ENCODE measurements around the gene MTHFR. TPM values are rescaled to one million over a fixed set of nuclear protein-coding genes. Genes with fewer than 3 reads are reported as not detected.
"Not testable (repeated sequence)": the region's sequence is repeated elsewhere in the genome, so short reads cannot be mapped to it uniquely, and the experiment has no call there.

The MTHFR gene
- total RNA-seq, 1 donor from 2014 or later: 55.4 TPM

DNA sequence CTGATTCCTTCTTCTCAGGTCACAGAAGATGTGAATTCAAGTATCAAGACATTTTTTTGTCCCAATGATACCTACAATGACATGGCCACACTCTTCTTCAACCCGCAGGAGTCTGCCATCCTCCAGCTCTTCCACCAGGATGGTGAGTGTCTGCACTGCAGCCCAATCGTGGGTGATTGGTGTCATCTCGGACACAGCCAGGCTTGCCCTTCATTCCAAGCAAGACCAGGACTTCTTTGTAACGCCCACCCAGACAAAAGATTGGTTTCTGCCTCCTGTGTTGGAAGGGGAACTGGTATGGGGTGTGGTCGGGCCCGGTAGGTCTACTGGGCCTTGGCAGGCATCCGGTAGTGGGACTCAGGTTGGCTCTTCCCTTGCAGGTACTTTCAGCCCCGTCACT is 27.7 kb upstream of the MTHFR start:
- no peak for DNase-seq (ENCODE audit: low spot score)

DNA sequence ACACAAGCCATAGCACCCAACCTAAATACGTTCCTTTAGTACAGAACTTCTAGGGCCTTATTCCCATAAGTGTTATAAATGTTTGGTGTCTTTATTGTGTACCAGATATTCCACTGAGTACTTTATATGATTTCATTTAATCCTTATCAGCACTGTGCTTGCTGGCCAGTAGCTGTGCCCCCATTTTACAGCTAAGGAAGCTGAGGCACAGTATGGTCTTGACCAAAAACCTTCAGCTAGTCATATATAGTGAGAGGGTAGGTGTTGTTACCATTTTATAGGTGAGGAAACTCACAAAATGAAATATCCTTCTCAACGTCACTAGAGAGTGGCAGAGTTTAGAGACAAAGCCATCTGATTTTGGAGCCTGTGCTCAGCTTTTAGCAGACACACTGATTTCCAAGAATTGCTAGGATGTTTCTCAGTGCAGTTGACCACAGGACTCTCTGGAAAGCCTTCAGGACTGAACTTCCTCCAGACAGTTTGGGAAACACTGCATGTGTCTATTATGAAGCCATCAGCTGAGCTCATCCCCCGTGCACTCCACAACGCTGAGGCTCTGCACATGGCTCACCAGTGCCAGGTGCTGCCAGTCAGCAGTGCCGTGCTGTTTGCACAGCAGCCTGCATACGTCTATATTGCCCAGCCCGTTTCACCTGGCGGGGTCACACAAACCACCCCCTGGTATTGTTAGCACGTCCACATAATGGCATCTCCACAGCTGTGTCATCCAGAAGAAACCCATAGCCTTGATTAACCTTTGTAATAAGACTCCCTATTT is 26.4 kb upstream of the MTHFR start:
- no peak for DNase-seq (ENCODE audit: low spot score)

DNA sequence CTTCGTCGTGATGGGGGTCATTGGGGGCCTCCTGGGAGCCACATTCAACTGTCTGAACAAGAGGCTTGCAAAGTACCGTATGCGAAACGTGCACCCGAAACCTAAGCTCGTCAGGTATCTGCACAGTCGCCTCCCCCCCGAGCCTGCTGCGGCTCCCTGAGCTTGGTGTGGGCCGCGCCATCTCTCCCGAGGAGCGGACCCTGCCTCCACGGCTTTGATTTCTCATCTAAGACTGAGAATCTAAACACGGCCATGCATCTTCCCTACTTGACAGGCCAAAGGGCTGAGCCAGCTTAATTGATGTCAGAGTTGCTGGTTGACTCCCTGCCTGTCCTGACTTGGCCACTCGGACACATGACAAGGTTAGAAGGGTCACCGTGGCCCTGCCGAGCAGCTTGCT is 22.7 kb upstream of the MTHFR start:
- DNase-seq (ENCODE audit: low spot score): no peak

DNA sequence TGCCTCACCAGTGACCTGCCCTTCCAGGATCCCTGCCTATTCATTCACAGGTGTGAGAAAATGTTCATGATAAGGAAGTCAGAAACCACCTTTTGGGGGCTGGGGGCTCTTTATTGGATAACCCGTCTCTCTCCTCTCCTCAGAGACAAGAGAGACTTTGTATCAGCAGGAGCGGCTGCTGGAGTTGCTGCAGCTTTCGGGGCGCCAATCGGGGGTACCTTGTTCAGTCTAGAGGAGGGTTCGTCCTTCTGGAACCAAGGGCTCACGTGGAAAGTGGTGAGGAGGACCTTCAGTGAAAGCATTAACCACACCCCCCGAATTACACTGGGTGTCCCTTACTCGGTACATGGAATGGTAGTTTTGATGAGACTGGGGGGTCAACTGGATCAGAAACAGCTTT is 21.2 kb upstream of the MTHFR start:
- no peak for DNase-seq (ENCODE audit: low spot score)

DNA sequence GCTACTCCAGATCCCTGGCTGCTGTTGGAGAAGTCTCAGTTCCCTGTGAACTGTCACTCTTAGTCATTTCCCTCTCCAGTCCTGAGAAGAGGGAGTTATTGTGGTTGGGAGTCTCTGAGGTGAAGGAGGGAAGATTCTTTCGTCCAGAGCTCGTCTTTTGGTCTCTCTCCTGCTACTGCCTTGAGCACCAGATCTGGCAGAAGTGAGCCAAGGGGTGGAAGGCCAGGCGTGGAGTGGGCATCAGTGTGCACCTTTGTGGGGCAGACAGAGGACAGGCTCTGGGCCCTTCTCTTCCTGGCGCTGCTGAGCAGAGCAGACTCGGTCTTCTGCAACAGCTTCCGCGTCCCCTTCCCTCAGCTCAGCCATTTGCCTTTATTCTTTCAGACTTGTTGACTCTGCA is 19.4 kb upstream of the MTHFR start:
- DNase-seq (ENCODE audit: low spot score): no peak

DNA sequence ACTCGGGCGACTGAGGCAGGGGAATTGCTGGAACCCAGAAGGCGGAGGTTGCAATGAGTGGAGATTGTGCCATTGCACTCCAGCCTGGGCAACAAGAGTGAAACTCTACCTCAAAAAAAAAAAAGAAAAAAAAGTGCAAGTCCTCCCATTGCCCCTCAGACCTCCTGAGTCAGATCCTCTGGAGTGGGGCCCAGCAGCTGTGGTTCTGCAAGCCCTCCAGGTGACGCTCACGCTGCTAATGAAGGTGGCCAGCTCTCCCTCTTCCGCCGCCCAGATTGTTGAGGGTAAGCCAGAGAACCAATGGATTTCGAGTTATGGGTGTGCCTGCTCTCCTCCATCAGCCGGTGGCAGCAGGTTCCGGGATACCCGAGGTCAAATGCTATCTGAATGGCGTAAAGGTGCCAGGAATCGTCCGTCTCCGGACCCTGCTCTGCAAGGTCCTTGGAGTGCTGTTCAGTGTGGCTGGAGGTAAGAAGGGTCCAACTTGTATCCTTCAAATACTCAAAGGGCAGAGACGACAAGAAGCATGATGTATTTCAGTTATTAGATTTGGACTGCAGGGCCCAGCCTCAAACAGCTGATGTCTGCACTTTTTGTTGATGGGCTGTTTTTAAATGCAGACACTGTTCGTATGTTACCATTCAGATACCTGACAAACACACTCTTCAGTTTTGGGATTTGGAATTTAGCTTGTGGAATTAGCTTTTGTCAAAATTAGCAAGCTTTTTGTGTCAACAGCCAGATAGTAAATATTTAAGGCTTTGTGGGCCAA is 17.8 kb upstream of the MTHFR start:
- DNase-seq (ENCODE audit: low spot score): no peak

DNA sequence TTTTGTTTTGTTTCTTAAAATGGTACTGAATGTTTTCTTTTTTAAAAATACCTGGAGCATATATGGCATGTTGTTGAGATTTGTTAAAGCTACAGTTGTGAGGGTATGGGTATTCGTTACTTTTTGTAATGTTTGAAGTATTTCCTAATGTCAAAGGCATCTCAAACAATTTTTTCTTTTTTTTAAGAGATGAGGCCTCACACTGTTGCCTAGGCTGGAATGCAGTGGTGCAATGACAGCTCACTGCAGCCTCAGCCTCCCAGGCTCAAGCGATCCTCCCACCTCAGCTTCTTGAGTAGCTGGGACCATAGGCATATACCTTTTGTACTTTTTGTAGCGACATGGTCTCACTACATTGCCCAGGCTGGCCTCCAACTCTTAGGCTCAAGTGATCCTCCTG is 16.3 kb upstream of the MTHFR start:
- no peak for DNase-seq (ENCODE audit: low spot score)

DNA sequence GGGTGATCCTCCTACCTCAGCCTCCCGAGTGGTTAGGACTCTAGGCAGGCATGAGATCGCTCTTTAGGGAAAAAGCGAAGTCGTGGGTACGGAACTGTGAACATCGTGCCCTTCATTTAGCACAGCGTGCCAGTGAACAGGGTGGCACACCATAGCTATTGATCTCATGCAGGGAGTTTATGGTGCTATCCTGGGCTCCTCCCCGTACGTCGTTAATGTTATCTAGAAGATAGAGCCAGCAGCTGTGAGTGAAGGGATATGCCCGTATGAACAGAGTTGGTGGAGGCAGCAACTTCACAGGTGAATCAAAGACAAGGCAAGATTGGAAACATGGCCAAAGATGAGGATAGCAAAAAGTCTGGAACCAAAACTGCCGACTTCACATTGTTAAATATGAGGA is 11.4 kb upstream of the MTHFR start:
- DNase-seq (ENCODE audit: low spot score): no peak

DNA sequence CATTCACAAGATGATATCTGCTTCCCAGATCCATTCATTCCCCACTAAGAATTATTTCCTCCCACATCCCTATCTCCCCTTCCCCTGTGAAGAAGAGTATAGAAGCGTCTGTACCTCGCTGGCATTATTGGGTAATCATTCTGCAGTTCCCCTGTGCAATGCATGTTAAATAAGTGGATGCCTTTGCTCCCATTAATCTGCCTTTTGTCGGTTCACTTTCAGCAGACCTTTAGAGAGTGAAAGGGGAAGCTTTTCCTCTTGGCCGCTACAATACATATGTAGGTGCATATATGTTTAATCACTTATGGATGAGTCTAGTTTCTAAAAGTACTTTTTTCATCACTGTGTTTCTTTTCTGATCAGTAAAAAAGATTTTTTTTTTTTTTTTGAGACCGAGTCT is 7.3 kb upstream of the MTHFR start:
- DNase-seq (ENCODE audit: low spot score): no peak

DNA sequence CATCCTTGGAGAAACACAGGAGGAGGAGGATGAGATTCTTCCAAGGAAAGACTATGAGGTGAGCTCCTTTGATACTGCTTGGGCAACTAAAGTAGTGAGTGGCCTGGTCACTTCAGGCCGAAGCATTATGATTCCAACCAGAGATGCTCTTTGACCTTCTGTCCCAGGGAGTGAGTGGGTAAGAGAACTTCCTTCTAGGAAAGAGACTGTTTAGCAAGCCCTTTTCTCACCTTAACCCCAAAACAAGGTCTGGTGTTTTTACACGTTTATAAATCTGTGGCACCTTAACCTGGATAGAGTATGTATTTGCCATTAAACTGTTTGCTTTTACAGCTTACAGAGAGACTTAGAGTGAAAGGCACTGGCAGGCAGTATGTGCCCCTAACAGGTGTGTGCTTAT is 1.4 kb upstream of the MTHFR start:
- DNase-seq (ENCODE audit: low spot score): no peak

DNA sequence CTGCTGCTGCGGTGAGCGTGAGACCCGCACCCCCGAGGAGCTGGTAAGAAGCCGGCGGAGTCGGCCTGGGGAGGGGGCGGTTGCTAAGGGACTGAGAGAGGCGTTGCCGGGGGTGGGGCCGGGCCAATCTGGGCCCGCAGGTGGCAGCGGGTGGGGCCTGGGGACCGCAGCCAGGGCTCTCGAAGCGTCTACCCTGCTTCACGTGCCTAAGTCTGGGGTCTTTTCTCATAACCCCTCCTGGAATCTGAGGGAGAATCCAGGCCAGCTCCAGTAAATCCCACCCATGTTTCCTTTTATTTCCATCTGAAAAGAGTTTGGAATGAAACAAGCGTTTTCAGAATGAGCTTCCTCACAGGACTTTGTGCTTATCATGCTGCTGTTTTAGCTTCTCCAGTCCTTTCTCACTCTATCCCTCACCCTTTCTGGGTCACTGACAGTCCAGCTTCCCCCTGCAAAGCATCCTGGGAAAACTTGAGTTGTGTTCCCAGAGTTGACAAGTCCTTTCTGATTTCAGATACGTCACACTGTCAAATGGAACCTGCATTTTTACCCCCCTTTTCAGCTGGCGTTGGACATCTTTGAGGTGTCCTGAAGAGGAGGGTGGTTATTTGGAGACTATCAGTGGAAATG is 658 bp upstream of the MTHFR start:
- no peak for DNase-seq (ENCODE audit: low spot score)

DNA sequence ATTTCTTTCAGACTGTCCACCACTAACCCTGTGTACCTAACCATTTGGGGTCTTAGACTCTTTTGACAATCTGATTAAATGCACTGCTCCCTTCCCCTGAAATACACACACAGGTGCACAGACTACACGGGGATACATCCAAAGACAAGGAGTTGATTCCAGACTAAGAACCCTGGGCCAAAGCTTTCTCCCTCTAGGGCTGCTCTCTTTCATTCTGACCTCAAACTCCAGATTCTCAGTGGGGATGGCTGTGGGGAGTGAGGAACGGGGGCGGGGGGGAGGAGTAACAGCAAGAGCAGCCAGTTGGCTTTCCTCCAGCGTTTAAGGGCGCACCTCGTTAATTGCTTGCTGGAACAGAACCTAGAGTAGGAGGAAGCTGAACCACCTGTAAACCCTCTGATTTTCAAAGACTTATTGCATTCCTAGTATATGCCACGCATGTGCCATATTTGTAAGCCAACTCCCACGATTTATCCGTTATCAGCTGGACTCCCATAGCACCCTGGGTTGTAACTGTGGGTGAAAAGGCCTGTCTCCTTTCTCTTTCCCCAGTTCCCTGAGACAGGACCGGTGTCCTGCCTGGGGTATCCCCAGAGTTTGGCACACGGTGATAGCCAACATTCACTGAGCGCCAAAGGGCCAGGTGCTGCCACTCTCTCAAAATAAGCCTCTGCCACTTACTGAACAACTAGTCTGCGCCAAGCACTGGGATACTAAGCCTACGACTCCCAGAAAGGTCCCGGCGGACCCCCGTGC is 920 bp downstream of the MTHFR start:
- DNase-seq (ENCODE audit: low spot score): peak; percentile 74

DNA sequence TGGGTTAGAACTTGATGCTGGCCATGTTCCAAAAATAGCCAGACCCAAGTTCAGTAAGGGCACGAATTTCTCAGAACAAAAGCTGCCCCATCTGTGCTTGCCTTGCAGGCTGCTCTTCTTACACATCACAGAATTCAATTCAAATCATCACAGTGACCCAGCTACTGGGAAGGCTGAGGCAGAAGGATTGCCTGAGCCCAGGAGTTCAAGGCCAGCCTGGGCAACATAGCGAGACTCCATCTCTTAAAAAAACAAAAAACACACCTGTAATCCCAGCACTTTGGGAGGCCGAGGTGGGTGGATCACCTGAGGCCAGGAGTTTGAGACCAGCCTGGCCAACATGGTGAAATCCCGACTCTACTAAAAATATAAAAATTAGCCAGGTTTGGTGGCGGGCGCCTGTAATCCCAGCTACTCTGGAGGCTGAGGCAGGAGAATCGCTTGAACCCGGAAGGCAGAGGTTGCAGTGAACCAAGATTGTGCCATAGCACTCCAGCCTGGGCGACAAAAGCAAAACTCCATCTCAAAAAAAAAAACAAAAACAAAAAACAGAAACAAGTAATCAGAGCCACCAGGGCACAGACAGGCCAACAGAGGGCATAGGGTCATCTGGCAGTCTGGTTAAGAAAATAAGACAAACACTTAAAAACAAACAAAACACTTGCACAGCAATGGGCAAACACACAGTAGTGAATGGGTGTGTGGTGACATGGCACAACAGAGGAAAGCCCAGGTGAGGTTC is 1.7 kb downstream of the MTHFR start:
- DNase-seq (ENCODE audit: low spot score): not testable (repeated sequence)

DNA sequence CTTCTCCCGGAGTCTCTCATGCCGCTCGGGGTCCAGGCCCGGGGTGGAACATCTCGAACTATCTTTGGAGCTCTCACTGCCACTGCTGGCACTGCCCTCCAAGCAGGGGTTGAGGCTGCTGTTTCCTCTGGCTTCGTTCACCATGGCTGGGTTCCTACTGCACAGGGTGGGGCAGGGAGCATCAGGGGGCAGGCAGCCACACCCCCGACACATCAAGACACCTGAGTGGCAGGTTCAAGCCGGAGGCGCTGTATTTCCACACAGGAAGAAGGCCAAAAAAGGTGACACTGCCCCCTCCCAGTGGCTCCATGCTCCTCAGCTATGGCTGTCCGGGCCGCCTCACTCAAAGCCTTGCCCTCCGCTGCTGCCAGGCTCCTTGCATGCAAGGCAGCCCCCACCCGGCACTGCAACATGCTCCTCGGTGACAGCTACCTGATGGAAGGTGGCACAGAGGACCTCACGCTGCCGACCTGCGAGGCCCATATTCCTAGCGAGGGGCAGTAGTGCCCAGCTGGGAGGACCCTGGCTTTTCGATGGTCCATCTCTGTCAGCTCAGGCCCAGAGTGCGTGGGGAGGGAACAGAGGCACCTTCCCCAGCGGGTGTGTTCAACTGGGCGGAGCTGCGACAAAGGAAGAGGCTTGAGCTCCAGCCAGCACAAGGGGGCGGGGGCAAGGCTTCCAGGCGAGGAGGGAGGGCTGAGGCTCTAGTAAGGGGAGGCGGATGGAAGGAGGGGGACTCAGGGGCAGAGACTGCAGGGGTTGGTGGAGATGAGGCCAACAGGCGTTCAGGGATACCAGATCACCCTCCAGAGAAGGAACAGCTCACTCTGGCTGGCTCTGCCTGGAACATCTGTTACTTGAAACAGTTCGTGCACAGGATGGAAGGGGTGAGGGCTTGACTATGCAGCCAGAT is 2.5 kb downstream of the MTHFR start:
- peak; percentile 95 for DNase-seq (ENCODE audit: low spot score)

DNA sequence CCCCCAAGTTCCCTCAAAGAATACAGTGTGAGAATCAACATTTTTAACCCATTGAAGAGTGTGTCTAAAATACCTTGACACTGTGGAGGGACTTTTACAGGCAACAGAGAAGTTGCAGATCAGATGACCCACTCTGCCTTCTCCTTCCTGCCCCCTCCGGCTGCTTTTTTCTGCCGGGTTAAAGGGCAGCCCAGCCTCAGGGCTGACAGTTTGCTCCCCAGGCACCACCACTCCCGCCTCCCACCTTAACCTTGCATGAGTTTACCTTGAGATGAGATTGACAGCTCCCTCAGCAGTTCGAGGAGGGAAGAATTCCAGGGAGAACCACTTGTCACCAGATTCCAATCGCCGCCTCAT is 3.2 kb downstream of the MTHFR start:
- peak; percentile 64 for DNase-seq (ENCODE audit: low spot score)

DNA sequence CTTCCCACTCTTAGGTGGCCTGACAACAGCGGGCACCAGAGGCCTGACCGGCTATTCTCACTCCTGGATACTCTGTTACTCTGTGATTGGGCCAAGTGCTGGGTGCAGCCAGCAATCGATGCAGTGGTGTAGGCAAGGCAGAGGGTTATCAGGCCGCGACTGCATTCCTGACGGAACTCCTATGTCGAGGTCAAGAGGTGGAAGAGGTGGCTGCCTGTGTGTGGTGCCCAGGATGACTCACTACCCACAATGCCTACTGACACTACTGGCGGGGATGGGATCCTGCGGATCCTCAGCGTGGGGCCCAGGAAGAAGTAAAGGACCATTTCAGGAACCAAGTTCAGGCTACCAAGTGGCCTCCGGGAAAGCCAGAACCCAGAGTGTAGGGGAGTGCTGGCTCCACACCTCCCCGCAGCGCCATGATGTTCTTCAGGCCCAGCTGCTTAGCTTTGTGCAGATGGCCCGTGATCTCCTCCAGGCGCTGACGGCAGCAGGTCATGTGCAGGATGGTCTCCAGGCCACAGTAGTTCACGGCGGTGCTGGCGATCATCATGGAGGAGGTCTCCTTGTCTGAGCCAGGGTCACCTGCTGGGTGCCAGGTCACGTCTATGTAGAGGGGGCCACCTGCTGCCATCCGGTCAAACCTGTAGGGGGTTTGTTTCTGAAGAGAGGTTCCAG is 4.9 kb downstream of the MTHFR start:
- no peak for DNase-seq (ENCODE audit: low spot score)

DNA sequence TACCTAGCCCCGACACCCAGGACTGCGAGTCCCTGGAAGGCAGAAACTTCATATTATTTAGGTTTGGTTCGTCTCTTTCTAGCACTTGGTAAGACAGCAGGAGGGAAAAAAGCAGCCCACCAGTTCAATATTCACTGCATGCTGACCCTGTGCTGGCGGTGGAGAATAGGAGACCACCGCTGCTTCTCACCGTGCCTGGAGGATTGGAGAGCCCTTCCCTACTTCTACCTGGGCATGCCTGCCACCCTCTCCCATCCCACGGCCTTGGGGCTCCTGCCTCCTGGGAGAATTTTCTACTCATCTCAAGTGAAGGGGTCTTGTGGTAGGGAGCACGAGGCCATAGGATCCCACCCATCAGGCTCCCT is 5.4 kb downstream of the MTHFR start:
- DNase-seq (ENCODE audit: low spot score): no peak

DNA sequence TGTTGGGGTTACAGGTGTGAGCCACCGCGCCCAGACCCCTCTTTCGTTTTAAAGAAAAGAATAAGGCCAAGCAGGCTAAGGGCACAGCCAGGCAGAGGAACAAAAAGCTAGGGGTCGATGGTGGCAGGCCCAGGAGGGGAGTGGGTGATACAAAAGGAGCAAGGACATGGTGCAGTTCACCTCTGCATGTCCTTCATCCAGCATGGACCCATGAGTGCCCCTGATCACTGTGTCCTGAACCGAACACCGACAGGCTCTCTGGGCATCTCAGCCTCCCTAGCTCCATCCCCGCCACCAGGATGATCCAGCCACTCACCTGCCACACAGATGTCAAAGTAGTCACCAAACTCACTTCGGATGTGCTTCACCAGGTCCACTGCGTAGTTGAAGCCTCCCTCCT is 5.9 kb downstream of the MTHFR start:
- no peak for DNase-seq (ENCODE audit: low spot score)

DNA sequence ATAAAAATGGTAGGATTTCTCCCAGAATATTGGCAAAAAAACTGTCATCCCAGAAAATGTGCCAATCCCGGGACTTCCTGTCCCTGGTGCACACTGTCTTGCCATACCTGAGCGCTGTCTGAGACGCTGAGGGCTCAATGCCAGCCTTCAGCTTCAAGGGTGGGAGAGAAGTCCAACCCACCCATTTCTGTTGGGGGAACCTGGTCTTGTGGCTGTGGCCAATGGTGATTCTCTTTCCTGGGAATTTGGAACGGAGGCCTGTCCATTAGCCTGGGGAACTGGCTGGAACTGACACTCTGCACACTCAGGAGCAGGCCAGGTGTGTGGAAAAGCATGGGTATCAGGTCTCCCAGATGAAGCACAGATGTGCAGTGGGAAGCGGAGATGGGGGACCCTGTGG is 6.7 kb downstream of the MTHFR start:
- no peak for DNase-seq (ENCODE audit: low spot score)

Data from ureter (tissue), 1 donor.